Endothelial cell of umbilical vein (primary cell): ENCODE measurements around the gene ZG16B. TPM values are rescaled to one million over a fixed set of nuclear protein-coding genes. Genes with fewer than 3 reads are reported as not detected.

Experiments used
- BruUV-seq: library from RNA; stranded (reverse); fragments of 400-500 nt; replicated peaks from 2 replicates; lab custom pipeline; 2021; lab: Mats Ljungman, UMichigan
- CTCF ChIA-PET: fragments of 300-600, 350-600 bp; sonication (Branson Sonifier 250); formaldehyde crosslinking; loops from one replicate; lab custom pipeline; 2021; ENCODE audit warnings: antibody characterized with exemption, inconsistent platforms; lab: Charles Lee
- POLR2A ChIA-PET: fragments of 300-600, 350-600 bp; sonication (Branson Sonifier 250); formaldehyde crosslinking; loops from one replicate; lab custom pipeline; 2021; ENCODE audit warnings: antibody characterized with exemption, inconsistent platforms; lab: Charles Lee
- DNase-seq: peaks from one replicate; pipeline ENCODE4 v3.0.0-alpha.2; 2011; ENCODE audit warnings: low read depth, low spot score
- FAIRE-seq: peaks from 2 replicates; lab custom pipeline; 2011; peaks lifted over from hg19 to GRCh38; lab: Jason Lieb, UNC
- H2AFZ ChIP-seq: 2 replicates; pipeline ENCODE4 v1.6.0; 2012; ENCODE audit warnings: low read depth, low read length, control low read depth, inconsistent platforms
- H3K27ac ChIP-seq: 2 replicates; pipeline ENCODE4 v1.5.1; 2011; ENCODE audit warnings: low read depth, mild to moderate bottlenecking, control low read depth, low read length, moderate library complexity; ENCODE audit not compliant: insufficient read depth
- H3K27me3 ChIP-seq, 2 experiments: 2 replicates each; pipeline versions ENCODE4 v1.6.0 to v1.6.1; 2011; ENCODE audit warnings: low read length in 2 of 2, mixed read lengths in 1 of 2; ENCODE audit not compliant: control insufficient read depth in 2 of 2, insufficient read depth in 2 of 2
- H3K36me3 ChIP-seq, 2 experiments: 2 replicates in 1 of 2; 3 replicates in 1 of 2; pipeline ENCODE4 v1.5.1; 2011; ENCODE audit warnings: low read length in 2 of 2, mild to moderate bottlenecking in 1 of 2, moderate library complexity in 1 of 2; ENCODE audit not compliant: control insufficient read depth in 2 of 2, insufficient read depth in 2 of 2; ENCODE audit errors: extremely low read depth in 1 of 2
- H3K4me1 ChIP-seq: 3 replicates; pipeline ENCODE4 v1.5.1; 2011; ENCODE audit warnings: mild to moderate bottlenecking, low read length; ENCODE audit not compliant: control insufficient read depth, insufficient read depth; ENCODE audit errors: extremely low read depth
- H3K4me2 ChIP-seq: 2 replicates; pipeline ENCODE4 v1.6.1; 2011; ENCODE audit warnings: low read length, control low read depth, mixed read lengths; ENCODE audit not compliant: insufficient read depth
- H3K4me3 ChIP-seq, 3 experiments: fragments of 200-600 bp in 1 of 3; sonication (generic), shearing (Covaris generic) in 1 of 3; replicated peaks in 1 of 3; 2 replicates each; pipeline ENCODE4 v1.5.1; 2011 to 2016; ENCODE audit warnings: control low read depth in 3 of 3, low read length in 3 of 3, mild to moderate bottlenecking in 2 of 3, inconsistent platforms in 1 of 3, low read depth in 1 of 3, moderate library complexity in 1 of 3; ENCODE audit not compliant: insufficient read depth in 1 of 3
- H3K79me2 ChIP-seq: 2 replicates; pipeline ENCODE4 v1.6.0; 2012; ENCODE audit warnings: low read length, inconsistent platforms; ENCODE audit not compliant: control insufficient read depth, insufficient read depth
- H3K9ac ChIP-seq: replicated peaks from 2 replicates; pipeline ENCODE3; 2011; ENCODE audit warnings: low read length, control low read depth; ENCODE audit not compliant: insufficient read depth; ENCODE audit errors: extremely low read depth
- H3K9me1 ChIP-seq: replicated peaks from 3 replicates; pipeline ENCODE4 v1.6.0; 2011; ENCODE audit warnings: mild to moderate bottlenecking, low read length; ENCODE audit not compliant: control insufficient read depth, insufficient read depth; ENCODE audit errors: extremely low read depth
- H3K9me3 ChIP-seq: replicated peaks from 2 replicates; pipeline ENCODE4 v1.5.1; 2012; ENCODE audit warnings: low read length, inconsistent platforms; ENCODE audit not compliant: control insufficient read depth, insufficient read depth
- H4K20me1 ChIP-seq: replicated peaks from 2 replicates; pipeline ENCODE3; 2011; ENCODE audit warnings: mild to moderate bottlenecking, low read length; ENCODE audit not compliant: control insufficient read depth, insufficient read depth; ENCODE audit errors: extremely low read depth
- EZH2 ChIP-seq: IDR thresholded peaks from 2 replicates; pipeline ENCODE4 v1.6.1; 2012; ENCODE audit warnings: borderline replicate concordance, low read depth, mild to moderate bottlenecking, moderate library complexity, low read length, inconsistent platforms; ENCODE audit not compliant: severe bottlenecking
- FOS ChIP-seq: IDR thresholded peaks from 2 replicates; pipeline ENCODE4 v1.6.1; 2011; ENCODE audit warnings: mild to moderate bottlenecking, low read length, moderate library complexity, borderline replicate concordance; ENCODE audit not compliant: insufficient read depth
- GATA2 ChIP-seq: IDR thresholded peaks from 2 replicates; pipeline ENCODE4 v1.7.0; 2011; ENCODE audit warnings: low read depth, mild to moderate bottlenecking, moderate library complexity, mixed read lengths, low read length; ENCODE audit not compliant: insufficient read length, insufficient read depth
- JUN ChIP-seq: IDR thresholded peaks from 2 replicates; pipeline ENCODE4 v1.6.1; 2011; ENCODE audit warnings: borderline replicate concordance, low read depth; ENCODE audit not compliant: insufficient read length, insufficient read depth
- MAX ChIP-seq: IDR thresholded peaks from 2 replicates; pipeline ENCODE4 v1.6.1; 2011; ENCODE audit not compliant: insufficient read depth, insufficient read length
- MYC ChIP-seq: IDR thresholded peaks from one replicate; pipeline ENCODE4 v1.6.1; 2011; ENCODE audit warnings: mild to moderate bottlenecking, low read depth, low read length
- POLR2A ChIP-seq: IDR thresholded peaks from 2 replicates; pipeline ENCODE4 v1.6.1; 2012; ENCODE audit warnings: low read depth, mild to moderate bottlenecking, control low read depth, low read length
- POLR2AphosphoS5 ChIP-seq: IDR thresholded peaks from 2 replicates; pipeline ENCODE4 v1.6.1; 2012; ENCODE audit warnings: low read depth, mild to moderate bottlenecking, control low read depth, low read length, moderate library complexity; ENCODE audit not compliant: insufficient read depth
- dilution Hi-C: fragments of 300-500 bp; cut with MboI; formaldehyde crosslinking; loops from one replicate; pipeline ENCODE4 v1.15.0; 2019; ENCODE audit warnings: low sequenced_read_pairs; ENCODE audit not compliant: extremely low pct_ligation_motif_present
- intact Hi-C: fragments of 100-400 bp; cut with micrococcal nuclease; formaldehyde crosslinking; loops from one replicate; pipeline ENCODE4 v1.10.0; 2022
- polyA plus RNA-seq, 4 experiments: library from polyadenylated mRNA; depleted of rRNA in 3 of 4; stranded (reverse) in 3 of 4; unstranded in 1 of 4; fragments of >200 nt; gene quantifications; 2 replicates each; pipeline versions ENCODE4 v1.2.1 to v1.2.3, GENCODE V29; 2011 to 2012; ENCODE audit warnings: missing spikeins in 1 of 4
- total RNA-seq: library from RNA; stranded (reverse); gene quantifications from 2 replicates; pipeline ENCODE4 v1.2.3, GENCODE V29; 2021
- TF ChIP-seq, protein P1 (sequence below), 2 donors: IDR thresholded peaks; 1 replicate in 1 of 2; 2 replicates in 1 of 2; pipeline ENCODE4 v1.5.1; 2011; ENCODE audit warnings: low read length in 2 of 2, mild to moderate bottlenecking in 2 of 2, moderate library complexity in 2 of 2, control low read depth in 1 of 2, inconsistent platforms in 1 of 2, low read depth in 1 of 2; ENCODE audit not compliant: insufficient read depth in 1 of 2; ENCODE audit errors: extremely low read depth in 1 of 2

The ZG16B gene
- total and polyA plus RNA-seq, 2 donors (not counting 3 experiments of a cell fraction or from before 2014, with no cell fraction given): 0.22 TPM; not detected in 1

- no peak overlapping the region for H2AFZ ChIP-seq
- TF ChIP-seq POLR2AphosphoS5: no peak
- TF ChIP-seq GATA2: no peak
- TF ChIP-seq EZH2: no peak
- BruUV-seq: no TSS peak
- no peak for FAIRE-seq
- dilution Hi-C loops: no loop called here
- no peaks in the 10 kb centered on the region for H3K9me3 ChIP-seq
- ChIA-PET POLR2A (no interaction called here), CTCF (interaction anchor here (1.5 kb wide), 1 partner anchor 24 kb away, joined by 7 read pairs; no protein-coding TSS in a partner anchor)
- no peak overlapping the region for H3K9ac ChIP-seq
- H3K27ac ChIP-seq: no peak overlapping the region
- H3K27me3 ChIP-seq: peaks cover 0 to 4% of the 10 kb centered on the region in 2 experiments
- no peak overlapping the region for H3K4me3 ChIP-seq
- H3K9me1 ChIP-seq: no peaks in the 10 kb centered on the region
- H3K36me3 ChIP-seq: no peaks in the 10 kb centered on the region
- H3K4me1 ChIP-seq: no peaks in the 10 kb centered on the region
- H3K79me2 ChIP-seq: no peaks in the 10 kb centered on the region
- intact Hi-C loops: no loop called here
- H3K4me2 ChIP-seq: no peak overlapping the region
- no peaks in the 10 kb centered on the region for H4K20me1 ChIP-seq
- DNase-seq: no peak
Observed at GRCh38 chr16:2814551-2815298, 15.4 kb upstream of the ZG16B start.

- Histone ChIP-seq H3K9ac (no peak overlapping the region), H3K4me2 (no peak overlapping the region), H3K4me3 (no peak overlapping the region), H2AFZ (no peak overlapping the region), H3K79me2 (no peaks in the 10 kb centered on the region), H3K27me3 (peaks cover 0 to 2% of the 10 kb centered on the region in 2 experiments), H3K9me3 (no peaks in the 10 kb centered on the region), H4K20me1 (no peaks in the 10 kb centered on the region), H3K9me1 (no peaks in the 10 kb centered on the region), H3K4me1 (no peaks in the 10 kb centered on the region), H3K36me3 (no peaks in the 10 kb centered on the region), H3K27ac (no peak overlapping the region)
- ChIA-PET POLR2A (no interaction called here), CTCF (no interaction called here)
- intact Hi-C loops (no loop called here), dilution Hi-C loops (no loop called here)
- DNase-seq: no peak
- BruUV-seq: no TSS peak
- TF ChIP-seq MAX (no peak), EZH2 (no peak), POLR2AphosphoS5 (no peak), GATA2 (no peak), JUN (no peak), MYC (no peak), FOS (no peak), POLR2A (no peak)
- TF ChIP-seq, protein P1, sequence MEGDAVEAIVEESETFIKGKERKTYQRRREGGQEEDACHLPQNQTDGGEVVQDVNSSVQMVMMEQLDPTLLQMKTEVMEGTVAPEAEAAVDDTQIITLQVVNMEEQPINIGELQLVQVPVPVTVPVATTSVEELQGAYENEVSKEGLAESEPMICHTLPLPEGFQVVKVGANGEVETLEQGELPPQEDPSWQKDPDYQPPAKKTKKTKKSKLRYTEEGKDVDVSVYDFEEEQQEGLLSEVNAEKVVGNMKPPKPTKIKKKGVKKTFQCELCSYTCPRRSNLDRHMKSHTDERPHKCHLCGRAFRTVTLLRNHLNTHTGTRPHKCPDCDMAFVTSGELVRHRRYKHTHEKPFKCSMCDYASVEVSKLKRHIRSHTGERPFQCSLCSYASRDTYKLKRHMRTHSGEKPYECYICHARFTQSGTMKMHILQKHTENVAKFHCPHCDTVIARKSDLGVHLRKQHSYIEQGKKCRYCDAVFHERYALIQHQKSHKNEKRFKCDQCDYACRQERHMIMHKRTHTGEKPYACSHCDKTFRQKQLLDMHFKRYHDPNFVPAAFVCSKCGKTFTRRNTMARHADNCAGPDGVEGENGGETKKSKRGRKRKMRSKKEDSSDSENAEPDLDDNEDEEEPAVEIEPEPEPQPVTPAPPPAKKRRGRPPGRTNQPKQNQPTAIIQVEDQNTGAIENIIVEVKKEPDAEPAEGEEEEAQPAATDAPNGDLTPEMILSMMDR (IDR thresholded peaks at IDR 0.05; ENCODE audit: extremely low read depth in 1 of 2, insufficient read depth in 1 of 2, low read depth in 1 of 2, low read length in 2 of 2): no peak
- no peak for FAIRE-seq
Observed at GRCh38 chr16:2815299-2815771, 14.8 kb upstream of the ZG16B start.
